HFF-Myc (cell line): ENCODE measurements around the gene NCLN.
A peak's percentile ranks its signal among the peaks of the same experiment; 100 is the strongest.
"Not testable (repeated sequence)": the region's sequence is repeated elsewhere in the genome, so short reads cannot be mapped to it uniquely, and the experiment has no call there.

Experiments
- DNase-seq: peaks from one replicate; pipeline ENCODE4 v3.0.0-alpha.2; 2011; ENCODE audit warnings: low read depth; ENCODE audit errors: extremely low read depth
- H3K4me3 ChIP-seq: replicated peaks from 2 replicates; pipeline ENCODE4 v1.5.1; 2011; ENCODE audit warnings: low read depth, mild to moderate bottlenecking, control low read depth, low read length
- TF ChIP-seq, protein P1 (sequence below): IDR thresholded peaks from 2 replicates; pipeline ENCODE4 v1.5.1; 2012; ENCODE audit warnings: mild to moderate bottlenecking, low read depth, low read length, control low read depth; ENCODE audit errors: missing control alignments

The NCLN gene

DNA sequence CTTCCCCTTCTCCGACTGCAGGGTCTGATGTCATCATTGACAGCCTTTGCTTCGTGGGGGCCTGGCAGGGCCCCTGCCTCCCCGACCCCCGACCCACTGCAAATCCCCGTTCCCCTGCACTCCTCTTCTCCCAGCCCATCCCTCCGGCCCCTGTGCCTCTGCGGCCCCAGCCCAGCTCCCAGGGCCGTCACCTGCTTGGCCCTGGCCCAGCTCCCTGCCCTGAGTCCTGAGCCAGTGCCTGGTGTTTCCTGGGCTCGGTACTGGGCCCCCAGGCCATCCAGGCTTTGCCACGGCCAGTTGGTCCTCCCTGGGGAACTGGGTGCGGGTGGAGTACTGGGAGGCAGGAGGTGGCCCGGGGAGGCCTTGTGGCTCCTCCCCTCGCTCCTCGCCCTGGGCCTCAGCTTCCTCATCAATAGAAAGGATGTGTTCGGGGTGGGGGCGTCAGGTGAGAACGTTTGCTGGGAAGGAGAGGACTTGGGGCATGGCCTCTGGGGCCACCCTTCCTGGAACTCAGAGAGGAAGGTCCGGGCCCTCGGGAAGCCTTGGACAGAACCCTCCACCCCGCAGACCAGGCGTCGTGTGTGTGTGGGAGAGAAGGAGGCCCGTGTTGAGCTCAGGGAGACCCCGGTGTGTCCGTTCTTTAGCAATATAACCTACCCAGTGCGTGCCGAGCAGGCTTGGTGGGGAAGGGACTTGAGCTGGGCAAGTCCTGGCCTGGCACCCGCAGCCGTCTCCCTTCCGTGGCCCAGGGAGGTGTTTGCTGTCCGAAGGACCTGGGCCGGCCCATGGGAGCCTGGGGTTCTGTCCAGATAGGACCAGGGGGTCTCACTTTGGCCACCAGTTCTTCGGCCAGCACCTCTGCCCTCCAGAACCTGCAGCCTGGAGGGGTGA lies 22.8 kb downstream of the NCLN start:
- no peak overlapping the region for H3K4me3 ChIP-seq
- TF ChIP-seq, protein P1, sequence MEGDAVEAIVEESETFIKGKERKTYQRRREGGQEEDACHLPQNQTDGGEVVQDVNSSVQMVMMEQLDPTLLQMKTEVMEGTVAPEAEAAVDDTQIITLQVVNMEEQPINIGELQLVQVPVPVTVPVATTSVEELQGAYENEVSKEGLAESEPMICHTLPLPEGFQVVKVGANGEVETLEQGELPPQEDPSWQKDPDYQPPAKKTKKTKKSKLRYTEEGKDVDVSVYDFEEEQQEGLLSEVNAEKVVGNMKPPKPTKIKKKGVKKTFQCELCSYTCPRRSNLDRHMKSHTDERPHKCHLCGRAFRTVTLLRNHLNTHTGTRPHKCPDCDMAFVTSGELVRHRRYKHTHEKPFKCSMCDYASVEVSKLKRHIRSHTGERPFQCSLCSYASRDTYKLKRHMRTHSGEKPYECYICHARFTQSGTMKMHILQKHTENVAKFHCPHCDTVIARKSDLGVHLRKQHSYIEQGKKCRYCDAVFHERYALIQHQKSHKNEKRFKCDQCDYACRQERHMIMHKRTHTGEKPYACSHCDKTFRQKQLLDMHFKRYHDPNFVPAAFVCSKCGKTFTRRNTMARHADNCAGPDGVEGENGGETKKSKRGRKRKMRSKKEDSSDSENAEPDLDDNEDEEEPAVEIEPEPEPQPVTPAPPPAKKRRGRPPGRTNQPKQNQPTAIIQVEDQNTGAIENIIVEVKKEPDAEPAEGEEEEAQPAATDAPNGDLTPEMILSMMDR: no peak
- DNase-seq: no peak

DNA sequence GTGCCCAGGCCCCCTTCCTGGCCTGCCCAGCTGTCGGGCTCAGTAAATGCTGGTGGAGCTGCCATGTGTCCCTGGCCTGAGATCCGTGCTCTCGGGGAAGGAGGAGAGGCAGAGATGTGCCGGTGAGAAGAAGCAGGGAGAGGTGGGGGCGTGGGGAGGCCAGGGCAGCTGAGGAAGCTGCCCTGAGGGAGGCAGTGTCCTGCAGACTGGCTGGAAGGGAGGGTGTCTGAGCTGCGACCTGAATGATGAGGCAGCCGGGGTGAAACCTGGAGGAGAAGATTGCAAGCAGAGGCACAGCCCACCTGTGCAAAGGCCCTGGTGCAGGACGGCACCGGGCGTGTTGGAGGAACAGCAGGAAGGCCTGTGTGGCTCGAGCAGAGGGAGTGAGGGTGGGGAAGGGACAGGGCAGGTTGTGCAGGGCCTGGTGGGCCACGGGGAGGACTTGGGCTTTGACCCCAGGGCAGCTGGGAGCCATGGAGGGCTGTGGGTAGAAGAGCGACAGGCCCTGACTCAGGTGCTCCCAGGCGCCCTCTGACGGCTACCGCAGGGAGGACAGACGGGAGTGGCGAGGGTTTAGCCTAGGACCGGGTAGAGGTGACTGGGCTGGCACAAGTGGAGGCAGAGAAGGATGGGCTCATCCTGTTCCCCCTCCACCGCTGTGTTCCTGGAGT lies 24.8 kb downstream of the NCLN start:
- TF ChIP-seq, protein P1: peak; percentile 79
- no peak overlapping the region for H3K4me3 ChIP-seq
- peak; percentile 10 for DNase-seq

DNA sequence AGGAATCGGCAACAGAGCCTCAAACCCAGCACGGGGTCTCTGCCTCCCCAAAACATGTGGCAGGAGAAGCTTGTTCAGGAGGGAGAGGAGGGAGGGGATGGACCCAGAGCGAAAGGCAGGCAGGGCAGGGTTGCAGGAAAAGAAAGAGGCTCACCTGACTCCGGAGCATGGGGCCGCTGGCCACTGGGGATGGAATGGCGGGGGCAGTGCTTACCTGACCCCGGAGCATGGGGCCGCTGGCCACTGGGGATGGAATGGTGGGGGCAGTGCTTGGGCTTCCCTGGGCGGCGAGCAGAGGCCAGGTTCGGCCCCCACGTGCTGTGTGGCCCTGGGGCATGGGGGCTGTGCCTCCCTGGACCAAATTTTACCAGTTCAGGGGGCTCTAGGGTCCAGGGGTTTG lies 25.5 kb downstream of the NCLN start:
- TF ChIP-seq, protein P1: no peak
- DNase-seq: no peak
- no peak overlapping the region for H3K4me3 ChIP-seq

DNA sequence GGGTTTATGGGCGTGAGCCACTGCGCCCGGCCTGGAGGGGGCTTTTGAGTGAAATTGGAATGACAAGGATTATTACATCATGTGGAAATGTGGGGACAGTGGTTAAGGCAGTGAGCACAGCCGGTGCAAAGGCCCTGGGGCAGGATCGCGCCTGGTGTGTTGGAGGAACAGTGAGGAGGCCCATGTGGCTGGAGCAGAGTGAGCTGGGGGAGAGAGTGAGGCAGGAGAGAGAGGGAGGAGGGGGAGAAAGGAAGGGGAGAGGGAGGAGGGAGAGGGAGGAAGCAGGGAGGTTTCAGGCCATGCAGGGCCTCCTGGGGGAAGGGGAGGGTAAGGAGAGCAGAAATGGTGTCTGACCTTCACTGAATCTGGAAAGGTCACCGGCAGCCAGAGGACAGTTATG lies 27.4 kb downstream of the NCLN start:
- H3K4me3 ChIP-seq: no peak overlapping the region
- TF ChIP-seq, protein P1: no peak
- no peak for DNase-seq

DNA sequence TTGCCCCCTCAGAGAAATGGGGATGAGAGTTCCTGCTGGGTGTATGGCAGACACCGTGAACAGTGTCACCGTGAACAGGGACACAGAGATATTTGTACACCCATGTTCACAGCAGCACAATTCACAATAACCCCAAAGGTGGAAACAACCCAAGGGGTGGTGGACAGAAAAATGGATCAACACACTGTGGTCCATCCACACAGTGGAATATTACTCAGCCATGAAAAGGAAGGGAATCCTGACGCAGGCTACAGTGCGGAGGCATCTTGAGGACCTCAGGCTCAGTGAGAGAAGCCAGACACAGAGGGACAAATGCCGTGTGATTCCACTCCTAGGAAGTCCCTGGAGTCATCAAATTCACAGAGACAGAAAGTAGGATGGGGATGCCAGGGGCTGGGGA lies 31.1 kb downstream of the NCLN start:
- no peak for DNase-seq
- H3K4me3 ChIP-seq: no peak overlapping the region
- TF ChIP-seq, protein P1: no peak

DNA sequence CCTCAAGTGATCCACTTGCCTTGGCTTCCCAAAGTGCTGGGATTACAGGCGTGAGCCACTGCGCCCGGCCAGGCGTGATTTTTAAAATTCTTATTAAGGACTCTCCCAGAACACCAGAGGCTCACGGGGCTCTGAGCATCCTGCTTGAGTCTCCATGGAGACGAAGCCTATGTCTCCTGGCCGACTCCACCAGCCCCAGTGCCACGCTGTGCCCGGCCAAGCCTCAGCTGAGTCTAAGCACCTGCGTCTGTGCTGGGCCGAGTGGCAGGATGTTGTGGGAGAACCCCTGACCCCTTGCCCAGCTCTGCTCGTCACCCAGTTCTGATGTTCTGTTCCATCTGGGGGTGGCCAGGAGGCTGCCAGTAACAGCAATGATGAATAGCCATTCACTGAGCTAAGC lies 34.8 kb downstream of the NCLN start:
- TF ChIP-seq, protein P1: no peak
- no peak for DNase-seq
- H3K4me3 ChIP-seq: no peak overlapping the region

DNA sequence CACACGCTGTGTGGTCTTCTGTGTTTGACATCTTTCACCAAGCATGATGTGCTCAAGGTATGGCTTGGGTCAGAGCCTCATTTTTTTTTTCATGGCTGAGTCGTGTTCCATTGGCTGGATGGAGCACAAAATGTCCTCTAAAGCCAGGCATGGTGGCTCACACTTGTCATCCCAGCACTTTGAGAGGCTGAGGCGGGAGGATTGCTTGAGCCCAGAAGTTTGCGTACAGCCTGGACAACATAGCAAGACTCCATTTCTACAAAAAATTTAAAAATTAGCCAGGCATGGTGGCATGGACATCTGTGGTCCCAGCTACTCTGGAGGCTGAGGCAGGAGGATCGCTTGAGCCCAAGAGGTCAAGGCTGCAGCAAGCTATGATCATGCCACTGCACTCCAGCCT lies 35.8 kb downstream of the NCLN start:
- H3K4me3 ChIP-seq, DNase-seq: not testable (repeated sequence)
